ENCODE measurements around the gene ARVCF.

The ARVCF gene

GRCh38 chr22:20055144-20055543 lies 38.5 kb upstream of the ARVCF start:
- no peak overlapping the region for H3K4me3 Mint-ChIP-seq
- H3K27ac Mint-ChIP-seq = no peak overlapping the region
- H3K27me3 Mint-ChIP-seq (ENCODE audit: low read depth) = no peaks in the 10 kb centered on the region
- no peaks in the 10 kb centered on the region for H3K9me3 Mint-ChIP-seq
- H3K4me1 Mint-ChIP-seq = peaks cover 10% of the 10 kb centered on the region
- H3K36me3 Mint-ChIP-seq (ENCODE audit: low read depth) = no peaks in the 10 kb centered on the region
- TF ChIP-seq, protein P1, sequence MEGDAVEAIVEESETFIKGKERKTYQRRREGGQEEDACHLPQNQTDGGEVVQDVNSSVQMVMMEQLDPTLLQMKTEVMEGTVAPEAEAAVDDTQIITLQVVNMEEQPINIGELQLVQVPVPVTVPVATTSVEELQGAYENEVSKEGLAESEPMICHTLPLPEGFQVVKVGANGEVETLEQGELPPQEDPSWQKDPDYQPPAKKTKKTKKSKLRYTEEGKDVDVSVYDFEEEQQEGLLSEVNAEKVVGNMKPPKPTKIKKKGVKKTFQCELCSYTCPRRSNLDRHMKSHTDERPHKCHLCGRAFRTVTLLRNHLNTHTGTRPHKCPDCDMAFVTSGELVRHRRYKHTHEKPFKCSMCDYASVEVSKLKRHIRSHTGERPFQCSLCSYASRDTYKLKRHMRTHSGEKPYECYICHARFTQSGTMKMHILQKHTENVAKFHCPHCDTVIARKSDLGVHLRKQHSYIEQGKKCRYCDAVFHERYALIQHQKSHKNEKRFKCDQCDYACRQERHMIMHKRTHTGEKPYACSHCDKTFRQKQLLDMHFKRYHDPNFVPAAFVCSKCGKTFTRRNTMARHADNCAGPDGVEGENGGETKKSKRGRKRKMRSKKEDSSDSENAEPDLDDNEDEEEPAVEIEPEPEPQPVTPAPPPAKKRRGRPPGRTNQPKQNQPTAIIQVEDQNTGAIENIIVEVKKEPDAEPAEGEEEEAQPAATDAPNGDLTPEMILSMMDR (IDR thresholded peaks at IDR 0.05; ENCODE audit: unreplicated experiment in 3 of 3) = no peak

DNA sequence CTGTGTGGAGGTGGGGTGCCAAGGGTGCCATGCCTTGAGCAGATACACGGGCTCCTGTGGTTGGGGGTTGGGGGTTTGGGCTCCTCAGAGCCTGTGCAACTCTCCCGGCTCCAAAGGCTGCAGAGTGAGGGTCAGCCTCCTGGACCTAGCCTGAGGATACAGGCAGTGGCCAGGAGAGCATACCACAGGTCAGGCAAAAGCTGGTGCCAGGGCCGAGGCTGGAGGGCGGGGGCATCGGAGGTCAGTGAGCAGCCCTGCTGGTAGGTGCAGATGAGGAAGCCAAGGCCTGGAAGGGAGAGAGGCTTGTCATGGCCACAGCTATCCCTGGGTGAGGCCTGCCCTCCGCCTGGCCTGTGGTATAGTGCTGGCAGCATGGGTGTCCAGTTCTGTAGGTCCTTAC lies 37.9 kb upstream of the ARVCF start:
- Mint-ChIP-seq H3K9me3 (no peaks in the 10 kb centered on the region), H3K4me1 (peaks cover 10% of the 10 kb centered on the region), H3K27me3 (ENCODE audit: low read depth) (no peaks in the 10 kb centered on the region), H3K36me3 (ENCODE audit: low read depth) (peaks cover 3% of the 10 kb centered on the region), H3K27ac (no peak overlapping the region), H3K4me3 (no peak overlapping the region)
- TF ChIP-seq, protein P1 (IDR thresholded peaks at IDR 0.05; ENCODE audit: unreplicated experiment in 3 of 3) = no peak

GRCh38 chr22:20054034-20054427 lies 37.4 kb upstream of the ARVCF start:
- no peaks in the 10 kb centered on the region for H3K9me3 Mint-ChIP-seq
- no peak overlapping the region for H3K4me3 Mint-ChIP-seq
- H3K36me3 Mint-ChIP-seq (ENCODE audit: low read depth) = peaks cover 5% of the 10 kb centered on the region

GRCh38 chr22:20053407-20054033 lies 36.9 kb upstream of the ARVCF start:
- Mint-ChIP-seq H3K27me3 (ENCODE audit: low read depth) (no peaks in the 10 kb centered on the region), H3K4me1 (peaks cover under 1% of the 10 kb centered on the region), H3K27ac (no peak overlapping the region), H3K4me3 (no peak overlapping the region), H3K9me3 (no peaks in the 10 kb centered on the region), H3K36me3 (ENCODE audit: low read depth) (peaks cover 10% of the 10 kb centered on the region)
- TF ChIP-seq, protein P1 (IDR thresholded peaks at IDR 0.05; ENCODE audit: unreplicated experiment in 3 of 3) = no peak

More at GRCh38 chr22:20054034-20054427, 37.4 kb upstream of the ARVCF start:
- TF ChIP-seq, protein P1 (IDR thresholded peaks at IDR 0.05; ENCODE audit: unreplicated experiment in 3 of 3) = no peak
- Mint-ChIP-seq H3K27me3 (ENCODE audit: low read depth) (no peaks in the 10 kb centered on the region), H3K4me1 (peaks cover 6% of the 10 kb centered on the region), H3K27ac (no peak overlapping the region)

GRCh38 chr22:20052309-20053259 lies 36.0 kb upstream of the ARVCF start:
- no peak overlapping the region for H3K27ac Mint-ChIP-seq
- no peaks in the 10 kb centered on the region for H3K9me3 Mint-ChIP-seq
- no peaks in the 10 kb centered on the region for H3K27me3 Mint-ChIP-seq (ENCODE audit: low read depth)
- peaks cover 16% of the 10 kb centered on the region for H3K36me3 Mint-ChIP-seq (ENCODE audit: low read depth)
- TF ChIP-seq, protein P1 (IDR thresholded peaks at IDR 0.05; ENCODE audit: unreplicated experiment in 3 of 3) = no peak
- H3K4me1 Mint-ChIP-seq = no peaks in the 10 kb centered on the region
- no peak overlapping the region for H3K4me3 Mint-ChIP-seq

Measured in nephron (organoid).